Progenitor cell of endocrine pancreas (in vitro differentiated cells): ENCODE measurements around the gene HPN. TPM values are rescaled to one million over a fixed set of nuclear protein-coding genes. Genes with fewer than 3 reads are reported as not detected.
"Not testable (repeated sequence)": the region's sequence is repeated elsewhere in the genome, so short reads cannot be mapped to it uniquely, and the experiment has no call there.

ENCODE experiments used
- DNase-seq: peaks from one replicate; pipeline ENCODE4 v3.0.0; 2021; ENCODE audit warnings: low spot score; ENCODE audit not compliant: unreplicated experiment
- H3K27ac Mint-ChIP-seq: 2 replicates; pipeline ENCODE4 v1.8.0; 2021; ENCODE audit warnings: mild to moderate bottlenecking, moderate library complexity, mixed read lengths
- H3K27me3 Mint-ChIP-seq: 2 replicates; pipeline ENCODE4 v1.8.0; 2021; ENCODE audit warnings: mixed read lengths
- H3K36me3 Mint-ChIP-seq: 2 replicates; pipeline ENCODE4 v1.8.0; 2022; ENCODE audit warnings: mixed read lengths; ENCODE audit not compliant: insufficient read depth
- H3K4me1 Mint-ChIP-seq: 2 replicates; pipeline ENCODE4 v1.8.0; 2021; ENCODE audit warnings: low read depth, mixed read lengths
- H3K4me3 Mint-ChIP-seq: 2 replicates; pipeline ENCODE4 v1.8.0; 2021; ENCODE audit warnings: low read depth, mild to moderate bottlenecking, moderate library complexity, mixed read lengths
- H3K9me3 Mint-ChIP-seq: 2 replicates; pipeline ENCODE4 v1.8.0; 2021; ENCODE audit warnings: low read depth, mixed read lengths
- CTCF ChIP-seq: fragments of 200-600 bp; sonication (generic); IDR thresholded peaks from one replicate; pipeline ENCODE4 v1.5.0; 2021; ENCODE audit warnings: antibody characterized with exemption, mild to moderate bottlenecking; ENCODE audit not compliant: unreplicated experiment
- total RNA-seq: library from RNA; stranded (reverse); gene quantifications from 2 replicates; pipeline ENCODE4 v1.2.1, GENCODE V29; 2021

HPN gene
- total RNA-seq, 1 donor from 2014 or later, result 70.5 TPM

GRCh38 chr19:35048911-35049411, 7.4 kb downstream of the HPN start:
- Mint-ChIP-seq H3K36me3 (peaks cover 6% of the 10 kb centered on the region), H3K27ac (no peak overlapping the region), H3K9me3 (no peaks in the 10 kb centered on the region), H3K4me1 (peaks cover 11% of the 10 kb centered on the region), H3K27me3 (no peaks in the 10 kb centered on the region), H3K4me3 (no peak overlapping the region)
- no peak for TF ChIP-seq CTCF
- no peak for DNase-seq

GRCh38 chr19:35049456-35049855, 7.9 kb downstream of the HPN start:
- H3K4me3 Mint-ChIP-seq, result no peak overlapping the region
- no peak overlapping the region for H3K27ac Mint-ChIP-seq
- no peak for DNase-seq
- no peaks in the 10 kb centered on the region for H3K9me3 Mint-ChIP-seq
- TF ChIP-seq CTCF, result no peak
- H3K4me1 Mint-ChIP-seq, result peaks cover 6% of the 10 kb centered on the region
- H3K27me3 Mint-ChIP-seq, result no peaks in the 10 kb centered on the region
- H3K36me3 Mint-ChIP-seq, result peaks cover 6% of the 10 kb centered on the region

GRCh38 chr19:35050662-35051061, 9.1 kb downstream of the HPN start:
- not testable (repeated sequence) for H3K4me1 Mint-ChIP-seq, DNase-seq, H3K27me3 Mint-ChIP-seq, H3K9me3 Mint-ChIP-seq, H3K36me3 Mint-ChIP-seq, H3K4me3 Mint-ChIP-seq, H3K27ac Mint-ChIP-seq

- not testable (repeated sequence) for H3K36me3 Mint-ChIP-seq, H3K27ac Mint-ChIP-seq, DNase-seq, H3K27me3 Mint-ChIP-seq, H3K4me3 Mint-ChIP-seq, H3K9me3 Mint-ChIP-seq
- H3K4me1 Mint-ChIP-seq, result peaks cover 14% of the 10 kb centered on the region
Measured at GRCh38 chr19:35051268-35051667, 9.7 kb downstream of the HPN start.

GRCh38 chr19:35051796-35052195, 10.3 kb downstream of the HPN start:
- no peak overlapping the region for H3K4me3 Mint-ChIP-seq
- no peak overlapping the region for H3K27ac Mint-ChIP-seq
- peaks cover 6% of the 10 kb centered on the region for H3K36me3 Mint-ChIP-seq
- H3K27me3 Mint-ChIP-seq, result no peaks in the 10 kb centered on the region
- no peak for TF ChIP-seq CTCF
- no peaks in the 10 kb centered on the region for H3K9me3 Mint-ChIP-seq
- no peak for DNase-seq
- peaks cover 15% of the 10 kb centered on the region for H3K4me1 Mint-ChIP-seq

- no peak for TF ChIP-seq CTCF
- no peak overlapping the region for H3K4me3 Mint-ChIP-seq
- no peak for DNase-seq
- H3K4me1 Mint-ChIP-seq, result peaks cover 11% of the 10 kb centered on the region
- H3K27ac Mint-ChIP-seq, result no peak overlapping the region
- H3K27me3 Mint-ChIP-seq, result no peaks in the 10 kb centered on the region
- no peaks in the 10 kb centered on the region for H3K9me3 Mint-ChIP-seq
- H3K36me3 Mint-ChIP-seq, result peaks cover 6% of the 10 kb centered on the region
Measured at GRCh38 chr19:35052599-35053190, 11.2 kb downstream of the HPN start.
